Prostate gland (tissue), 2 donors: Measurements from ENCODE around the gene GLIS1. TPM values are rescaled to one million over a fixed set of nuclear protein-coding genes. Genes with fewer than 3 reads are reported as not detected.

ENCODE experiments used
- DNase-seq: peaks from one replicate; pipeline ENCODE4 v3.0.0-alpha.2; 2019; ENCODE audit warnings: low spot score
- H3K27ac ChIP-seq, 2 donors: fragments of 200-600 bp; sonication (generic); 2 replicates each; pipeline ENCODE4 v1.5.1; 2017 to 2019
- H3K27me3 ChIP-seq: fragments of 200-600 bp; sonication (generic); replicated peaks from 2 replicates; pipeline ENCODE4 v1.5.1; 2019; ENCODE audit not compliant: insufficient read depth
- H3K36me3 ChIP-seq, 2 donors: fragments of 200-600 bp; sonication (generic); 1 replicate in 1 of 2; 2 replicates in 1 of 2; pipeline versions ENCODE4 v1.5.1 to v1.8.1; 2017 to 2019
- H3K4me1 ChIP-seq: fragments of 200-600 bp; sonication (generic); replicated peaks from 2 replicates; pipeline ENCODE4 v1.5.1; 2019
- H3K4me3 ChIP-seq, 2 donors: fragments of 200-600 bp; sonication (generic); 2 replicates each; pipeline ENCODE4 v1.5.1; 2017 to 2019
- H3K9me3 ChIP-seq: fragments of 200-600 bp; sonication (generic); 2 replicates; pipeline ENCODE4 v1.5.1; 2017
- POLR2A ChIP-seq: fragments of 450-650 bp; IDR thresholded peaks from one replicate; pipeline ENCODE4 v1.6.1; 2016; ENCODE audit warnings: antibody characterized with exemption, mild to moderate bottlenecking
- POLR2AphosphoS5 ChIP-seq: sonication (generic); formaldehyde crosslinking; IDR thresholded peaks from one replicate; pipeline ENCODE4 v1.6.1; 2017; ENCODE audit warnings: antibody characterized with exemption
- WGBS: methylation state at CpG from one replicate; pipeline ENCODE4 v1.1.5; 2018; 5-methylcytosine and 5-hydroxymethylcytosine counted together
- intact Hi-C: fragments of 100-400 bp; cut with DNase I; formaldehyde crosslinking; loops from one replicate; pipeline ENCODE4 v1.14.2; 2022
- total RNA-seq, 2 donors: library from RNA; depleted of rRNA; stranded (reverse); fragments of >200 nt; gene quantifications; one replicate each; pipeline ENCODE4 v1.1.0, GENCODE V29; 2016
- TF ChIP-seq, protein P1 (sequence below), 4 experiments: fragments of 200-600 bp in 2 of 4; fragments of 450-650 bp in 2 of 4; sonication (generic) in 2 of 4; IDR thresholded peaks; 1 replicate in 3 of 4; 2 replicates in 1 of 4; pipeline ENCODE4 v1.5.1; 2016 to 2019; ENCODE audit warnings: antibody characterized with exemption in 4 of 4, mild to moderate bottlenecking in 2 of 4, moderate library complexity in 2 of 4

The GLIS1 gene
- total RNA-seq, 2 donors from 2014 or later, result 1.1 to 8.1 TPM

GRCh38 chr1:53501065-53502005, 237.6 kb downstream of the GLIS1 start:
- Histone ChIP-seq H3K36me3 (no peaks in the 10 kb centered on the region), H3K27me3 (no peaks in the 10 kb centered on the region), H3K9me3 (no peaks in the 10 kb centered on the region), H3K4me3 (no peak overlapping the region), H3K27ac (no peak overlapping the region), H3K4me1 (no peaks in the 10 kb centered on the region)
- no peak for DNase-seq
- intact Hi-C loops, result no loop called here
- 65% methylated on average over 20 of the region's 21 CpGs for WGBS
- TF ChIP-seq, protein P1, sequence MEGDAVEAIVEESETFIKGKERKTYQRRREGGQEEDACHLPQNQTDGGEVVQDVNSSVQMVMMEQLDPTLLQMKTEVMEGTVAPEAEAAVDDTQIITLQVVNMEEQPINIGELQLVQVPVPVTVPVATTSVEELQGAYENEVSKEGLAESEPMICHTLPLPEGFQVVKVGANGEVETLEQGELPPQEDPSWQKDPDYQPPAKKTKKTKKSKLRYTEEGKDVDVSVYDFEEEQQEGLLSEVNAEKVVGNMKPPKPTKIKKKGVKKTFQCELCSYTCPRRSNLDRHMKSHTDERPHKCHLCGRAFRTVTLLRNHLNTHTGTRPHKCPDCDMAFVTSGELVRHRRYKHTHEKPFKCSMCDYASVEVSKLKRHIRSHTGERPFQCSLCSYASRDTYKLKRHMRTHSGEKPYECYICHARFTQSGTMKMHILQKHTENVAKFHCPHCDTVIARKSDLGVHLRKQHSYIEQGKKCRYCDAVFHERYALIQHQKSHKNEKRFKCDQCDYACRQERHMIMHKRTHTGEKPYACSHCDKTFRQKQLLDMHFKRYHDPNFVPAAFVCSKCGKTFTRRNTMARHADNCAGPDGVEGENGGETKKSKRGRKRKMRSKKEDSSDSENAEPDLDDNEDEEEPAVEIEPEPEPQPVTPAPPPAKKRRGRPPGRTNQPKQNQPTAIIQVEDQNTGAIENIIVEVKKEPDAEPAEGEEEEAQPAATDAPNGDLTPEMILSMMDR (IDR thresholded peaks at IDR 0.05), result no peak
- TF ChIP-seq POLR2AphosphoS5, result no peak
- no peak for TF ChIP-seq POLR2A

DNA sequence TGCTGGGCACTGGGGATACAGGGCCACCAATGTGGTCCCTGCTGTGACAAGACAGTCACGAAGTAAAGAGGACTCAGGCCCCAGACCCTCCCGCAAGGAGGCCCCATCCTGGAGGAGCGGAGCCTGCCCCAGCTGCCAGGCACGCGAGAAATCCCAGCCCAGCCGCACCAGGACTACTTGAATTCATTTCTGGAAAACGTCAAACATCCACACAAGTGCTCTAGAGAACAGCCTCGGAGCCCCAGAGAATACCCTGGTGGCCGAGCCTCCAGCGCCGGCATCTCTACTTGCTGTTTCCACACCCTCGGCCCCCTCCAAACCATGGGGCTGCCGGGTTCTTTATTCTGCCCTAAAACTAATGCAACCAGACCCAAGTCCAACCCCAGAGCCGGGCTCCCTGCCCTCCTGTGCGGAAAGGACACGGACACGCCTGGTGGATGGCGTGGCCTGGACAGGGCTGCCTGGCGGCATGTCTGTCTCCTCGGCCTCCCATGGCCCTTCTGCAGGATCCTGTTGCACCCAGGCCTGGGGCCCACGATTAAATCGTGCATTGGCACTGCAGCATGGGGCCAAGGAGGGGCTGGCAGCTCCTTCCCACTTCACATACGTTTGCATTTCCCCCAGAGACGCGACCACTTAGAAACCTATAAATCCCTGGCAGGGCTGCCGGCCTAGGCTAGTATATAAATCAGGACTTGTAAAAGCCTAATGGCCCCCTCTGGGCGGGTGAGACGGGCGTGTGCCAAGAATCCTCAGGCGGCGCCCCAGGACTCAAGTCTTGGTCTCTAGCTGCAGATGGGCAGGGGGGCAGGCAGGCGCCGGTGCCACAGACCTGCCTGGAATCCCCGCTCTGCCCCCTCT, 238.5 kb downstream of the GLIS1 start:
- H3K36me3 ChIP-seq, result no peaks in the 10 kb centered on the region

GRCh38 chr1:53499257-53500203, 239.4 kb downstream of the GLIS1 start:
- intact Hi-C loops, result no loop called here
- DNase-seq, result no peak
- H3K4me1 ChIP-seq, result no peaks in the 10 kb centered on the region
- no peaks in the 10 kb centered on the region for H3K9me3 ChIP-seq
- H3K4me3 ChIP-seq, result no peak overlapping the region
- TF ChIP-seq, protein P1 (IDR thresholded peaks at IDR 0.05), result no peak
- no peak for TF ChIP-seq POLR2AphosphoS5
- no peak for TF ChIP-seq POLR2A
- H3K36me3 ChIP-seq, result no peaks in the 10 kb centered on the region
- H3K27ac ChIP-seq, result no peak overlapping the region
- 92% methylated on average over 19 of the region's 20 CpGs for WGBS
- no peaks in the 10 kb centered on the region for H3K27me3 ChIP-seq

More for the DNA sequence above, 238.5 kb downstream of the GLIS1 start:
- TF ChIP-seq POLR2A (no peak), POLR2AphosphoS5 (no peak)
- TF ChIP-seq, protein P1 (IDR thresholded peaks at IDR 0.05), result no peak
- intact Hi-C loops, result no loop called here
- WGBS, result 68% methylated on average over 34 of the region's 34 CpGs
- no peak for DNase-seq
- no peaks in the 10 kb centered on the region for H3K27me3 ChIP-seq
- H3K9me3 ChIP-seq, result no peaks in the 10 kb centered on the region
- H3K4me1 ChIP-seq, result no peaks in the 10 kb centered on the region
- H3K27ac ChIP-seq, result no peak overlapping the region
- no peak overlapping the region for H3K4me3 ChIP-seq

DNA sequence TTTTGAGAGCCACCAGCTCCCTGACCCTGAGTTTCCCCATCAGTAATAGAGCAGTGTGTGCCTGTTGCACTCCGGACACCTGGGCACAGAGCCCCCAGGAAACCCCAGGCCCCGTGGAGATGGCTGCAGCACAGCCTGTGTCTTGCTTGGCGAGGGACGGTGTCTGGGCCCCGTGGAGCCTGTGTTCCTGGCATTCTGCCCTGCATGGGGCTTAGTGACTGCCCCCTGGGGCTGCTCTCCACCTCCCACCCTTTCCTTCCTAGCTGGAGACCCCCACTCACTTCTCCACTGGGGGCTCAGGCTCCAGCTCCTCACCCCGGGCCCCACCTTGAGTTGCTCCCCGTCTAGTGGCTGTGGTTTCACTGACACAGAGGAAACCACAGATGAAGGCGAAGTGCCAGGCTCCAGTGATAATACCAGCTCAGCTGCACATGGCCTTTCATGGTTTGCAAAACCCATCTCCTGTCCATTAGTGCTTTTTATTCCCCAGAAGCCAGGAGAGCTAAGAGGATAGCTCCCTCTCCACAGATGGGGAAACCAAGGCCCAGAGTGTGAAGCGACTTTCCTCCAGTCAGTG, 240.3 kb downstream of the GLIS1 start:
- Histone ChIP-seq H3K4me3 (no peak overlapping the region), H3K9me3 (no peaks in the 10 kb centered on the region), H3K4me1 (no peaks in the 10 kb centered on the region), H3K27ac (no peak overlapping the region), H3K27me3 (no peaks in the 10 kb centered on the region), H3K36me3 (no peaks in the 10 kb centered on the region)
- WGBS, result 53% methylated on average over 9 of the region's 9 CpGs
- no peak for TF ChIP-seq POLR2A
- TF ChIP-seq, protein P1 (IDR thresholded peaks at IDR 0.05), result no peak
- no peak for TF ChIP-seq POLR2AphosphoS5
- intact Hi-C loops, result no loop called here
- DNase-seq, result no peak
